PC-9 (cell line): ENCODE measurements around the gene QRFP. TPM values are rescaled to one million over a fixed set of nuclear protein-coding genes. Genes with fewer than 3 reads are reported as not detected.

ENCODE experiments used
- BruUV-seq: library from RNA; stranded (reverse); fragments of 400-500 nt; replicated peaks from 2 replicates; lab custom pipeline; 2021; lab: Mats Ljungman, UMichigan
- CTCF ChIA-PET: fragments of 300-600 bp; sonication (Branson Sonifier 250); formaldehyde crosslinking; loops from one replicate; lab custom pipeline; 2022; ENCODE audit warnings: antibody characterized with exemption; lab: Charles Lee
- POLR2A ChIA-PET: fragments of 300-600 bp; sonication (Branson Sonifier 250); formaldehyde crosslinking; loops from one replicate; lab custom pipeline; 2022; ENCODE audit warnings: antibody characterized with exemption; ENCODE audit not compliant: unreplicated experiment; lab: Charles Lee
- DNase-seq, 2 experiments: peaks; one replicate each; pipeline versions ENCODE4 v3.0.0 to v3.0.0-alpha.2; 2015 to 2022; ENCODE audit warnings: mixed read lengths in 1 of 2
- H2AFZ ChIP-seq: fragments of 200-600 bp; sonication (generic); 2 replicates; pipeline ENCODE4 v1.8.1; 2017; ENCODE audit warnings: antibody characterized with exemption
- H3F3A ChIP-seq: fragments of 200-600 bp; sonication (generic); 2 replicates; pipeline ENCODE4 v1.8.1; 2017; ENCODE audit warnings: antibody characterized with exemption, mild to moderate bottlenecking, low read depth; ENCODE audit not compliant: insufficient read depth
- H3K27ac ChIP-seq: fragments of 200-600 bp; sonication (generic); 2 replicates; pipeline ENCODE4 v1.6.1; 2016; ENCODE audit warnings: mixed run types
- H3K27me3 ChIP-seq: fragments of 200-600 bp; sonication (generic); 2 replicates; pipeline ENCODE4 v1.6.1; 2016; ENCODE audit warnings: low read depth, mixed run types; ENCODE audit not compliant: insufficient read depth
- H3K36me3 ChIP-seq: fragments of 200-600 bp; sonication (generic); 2 replicates; pipeline ENCODE4 v1.6.1; 2016; ENCODE audit warnings: low read depth, mixed run types
- H3K4me1 ChIP-seq: fragments of 200-600 bp; sonication (generic); replicated peaks from 2 replicates; pipeline ENCODE4 v1.6.1; 2016; ENCODE audit warnings: mixed run types; ENCODE audit not compliant: insufficient read depth
- H3K4me2 ChIP-seq: fragments of 200-600 bp; sonication (generic); 2 replicates; pipeline ENCODE4 v1.6.1; 2017; ENCODE audit warnings: mixed run types
- H3K4me3 ChIP-seq: fragments of 200-600 bp; sonication (generic); 2 replicates; pipeline ENCODE4 v1.6.1; 2016; ENCODE audit warnings: mixed run types
- H3K79me2 ChIP-seq: fragments of 200-600 bp; sonication (generic); 2 replicates; pipeline ENCODE4 v1.6.1; 2017; ENCODE audit warnings: low read depth, mixed run types
- H3K9me2 ChIP-seq: fragments of 200-600 bp; sonication (generic); 2 replicates; pipeline ENCODE4 v1.8.1; 2017; ENCODE audit warnings: mild to moderate bottlenecking; ENCODE audit not compliant: insufficient read depth
- H3K9me3 ChIP-seq: fragments of 200-600 bp; sonication (generic); 2 replicates; pipeline ENCODE4 v1.8.1; 2016; ENCODE audit warnings: low read depth; ENCODE audit not compliant: insufficient read depth
- H4K20me1 ChIP-seq: fragments of 200-600 bp; sonication (generic); 2 replicates; pipeline ENCODE4 v1.8.1; 2017; ENCODE audit not compliant: insufficient read depth
- CTCF ChIP-seq: fragments of 200-600 bp; sonication (generic); conservative IDR thresholded peaks from 2 replicates; pipeline ENCODE4 v1.6.1; 2017; ENCODE audit warnings: mixed run types, antibody characterized with exemption, mild to moderate bottlenecking, moderate library complexity
- EZH2 ChIP-seq: fragments of 200-600 bp; sonication (generic); IDR thresholded peaks from 2 replicates; pipeline ENCODE4 v1.8.0; 2017; ENCODE audit warnings: antibody characterized with exemption, low read depth
- intact Hi-C: fragments of 100-400 bp; cut with micrococcal nuclease; formaldehyde crosslinking; loops from one replicate; pipeline ENCODE4 v1.10.0; 2022; ENCODE audit not compliant: unreplicated experiment
- total RNA-seq: library from RNA; stranded (reverse); gene quantifications from 2 replicates; pipeline ENCODE4 v1.2.3, GENCODE V29; 2021

Gene QRFP
- total RNA-seq, 1 experiment from 2014 or later = not detected

DNA sequence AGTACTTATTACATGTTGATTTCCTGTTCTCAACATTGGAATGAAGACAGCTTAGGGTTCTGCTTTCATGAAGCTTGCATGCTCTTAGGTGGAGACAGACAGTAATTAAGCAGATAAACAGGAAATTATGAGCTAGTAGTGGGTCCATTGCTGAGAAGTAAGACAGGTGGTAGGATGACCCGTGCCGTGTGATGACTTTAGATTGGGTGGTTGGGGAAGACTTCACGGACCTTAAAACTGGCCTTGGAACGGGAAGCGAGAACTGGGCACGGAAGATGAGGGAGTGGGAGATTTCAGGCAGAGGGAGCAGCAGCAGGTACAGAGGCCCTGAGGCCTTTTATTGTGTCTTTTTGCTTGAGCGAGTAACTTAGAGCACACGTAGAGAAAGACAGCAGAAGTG is 34.4 kb downstream of the QRFP start:
- POLR2A ChIA-PET = interaction anchor here (0.6 kb wide), 1 partner anchor 123 kb away, joined by 3 read pairs; no protein-coding TSS in a partner anchor
- Histone ChIP-seq H3K27ac (no peak overlapping the region), H4K20me1 (peaks cover 14% of the 10 kb centered on the region; the same call in 1 of the 2 replicates), H2AFZ (no peak overlapping the region), H3K36me3 (no peaks in the 10 kb centered on the region), H3K4me2 (no peak overlapping the region), H3K9me2 (no peaks in the 10 kb centered on the region), H3K4me1 (no peaks in the 10 kb centered on the region), H3K27me3 (no peaks in the 10 kb centered on the region), H3K9me3 (no peaks in the 10 kb centered on the region), H3K79me2 (no peaks in the 10 kb centered on the region), H3F3A (peaks cover 7% of the 10 kb centered on the region; the same call in 1 of the 2 replicates), H3K4me3 (no peak overlapping the region)
- CTCF ChIA-PET = interaction anchor here (0.7 to 1.5 kb wide), 2 partner anchors 91 to 236 kb away, joined by 4 to 5 read pairs; no protein-coding TSS in a partner anchor
- intact Hi-C loops = no loop called here
- no TSS peak for BruUV-seq
- TF ChIP-seq CTCF = no peak
- TF ChIP-seq EZH2 = no peak
- no peak for DNase-seq

GRCh38 chr9:130861372-130862180 is 35.0 kb downstream of the QRFP start:
- ChIA-PET POLR2A (interaction anchor here (0.5 kb wide), 1 partner anchor 130 kb away, joined by 3 read pairs; no protein-coding TSS in a partner anchor), CTCF (interaction anchor here (0.5 to 1.1 kb wide), 6 partner anchors 25 to 362 kb away, joined by 3 to 9 read pairs (median 6); no protein-coding TSS in a partner anchor)
- TF ChIP-seq EZH2 (no peak), CTCF (no peak)
- Histone ChIP-seq H4K20me1 (peaks cover 8% of the 10 kb centered on the region; the same call in 1 of the 2 replicates), H3K27me3 (no peaks in the 10 kb centered on the region), H2AFZ (no peak overlapping the region), H3K27ac (no peak overlapping the region), H3K4me3 (no peak overlapping the region), H3K79me2 (no peaks in the 10 kb centered on the region), H3K36me3 (no peaks in the 10 kb centered on the region), H3K4me2 (no peak overlapping the region), H3K9me3 (no peaks in the 10 kb centered on the region), H3K4me1 (no peaks in the 10 kb centered on the region), H3K9me2 (no peaks in the 10 kb centered on the region), H3F3A (0 out of 2 replicates have a peak, but pooled peaks cover 7% of the 10 kb centered on the region)
- BruUV-seq = no TSS peak
- DNase-seq = no peak
- intact Hi-C loops = no loop called here

GRCh38 chr9:130860458-130861316 is 35.9 kb downstream of the QRFP start:
- DNase-seq = peak in 1 of 2 experiments; percentile 77
- Histone ChIP-seq H3K9me3 (no peaks in the 10 kb centered on the region), H3K27ac (no peak overlapping the region), H3K4me2 (no peak overlapping the region), H3K36me3 (no peaks in the 10 kb centered on the region), H2AFZ (no peak overlapping the region), H3K4me1 (no peaks in the 10 kb centered on the region), H3K9me2 (no peaks in the 10 kb centered on the region), H3K79me2 (no peaks in the 10 kb centered on the region), H4K20me1 (peaks cover 7% of the 10 kb centered on the region; the same call in 1 of the 2 replicates), H3K27me3 (no peaks in the 10 kb centered on the region), H3F3A (0 out of 2 replicates have a peak, but pooled peaks cover 4% of the 10 kb centered on the region), H3K4me3 (no peak overlapping the region)
- CTCF ChIA-PET = interaction anchor here (0.5 to 1.1 kb wide), 4 partner anchors 12 to 133 kb away, joined by 3 to 9 read pairs (median 6); no protein-coding TSS in a partner anchor
- intact Hi-C loops = no loop called here
- POLR2A ChIA-PET = interaction anchor here (0.5 to 0.6 kb wide), 2 partner anchors 13 to 131 kb away, joined by 3 to 4 read pairs; no protein-coding TSS in a partner anchor
- no TSS peak for BruUV-seq
- TF ChIP-seq CTCF (no peak), EZH2 (no peak)
